HFFc6 (cell line): ENCODE results near the gene SLC7A14. TPM values are rescaled to one million over a fixed set of nuclear protein-coding genes. Genes with fewer than 3 reads are reported as not detected.
A peak's percentile ranks its signal among the peaks of the same experiment; 100 is the strongest.

Source experiments
- DNase-seq: peaks from one replicate; pipeline ENCODE4 v3.0.0-alpha.2; 2018
- H3K27ac Mint-ChIP-seq: 2 replicates; pipeline ENCODE4 v1.8.0; 2020; ENCODE audit warnings: mild to moderate bottlenecking, mixed read lengths
- H3K27me3 Mint-ChIP-seq: 2 replicates; pipeline ENCODE4 v1.8.0; 2021; ENCODE audit warnings: mild to moderate bottlenecking, moderate library complexity, mixed read lengths; ENCODE audit not compliant: insufficient read depth
- H3K36me3 Mint-ChIP-seq: 2 replicates; pipeline ENCODE4 v1.8.0; 2021; ENCODE audit warnings: low read depth, mixed read lengths
- H3K4me1 Mint-ChIP-seq: 2 replicates; pipeline ENCODE4 v1.8.0; 2020; ENCODE audit warnings: low read depth, mixed read lengths
- H3K4me3 Mint-ChIP-seq: 2 replicates; pipeline ENCODE4 v1.8.0; 2020; ENCODE audit warnings: mild to moderate bottlenecking, moderate library complexity, mixed read lengths
- H3K9me3 Mint-ChIP-seq: 2 replicates; pipeline ENCODE4 v1.8.0; 2020; ENCODE audit warnings: mild to moderate bottlenecking, mixed read lengths
- total RNA-seq, 6 experiments: library from RNA; stranded (reverse); fragmentation: NEBNext Ultra II Directional; extraction: Animal tissue kit (Norgen Biotek cat#: 25700); gene quantifications; 2 replicates in 1 of 6; 3 replicates in 5 of 6; pipeline ENCODE4 v1.2.3, GENCODE V29; 2021
- TF ChIP-seq, protein P1 (sequence below): fragments of 200-600 bp; sonication (generic); IDR thresholded peaks from 2 replicates; pipeline ENCODE4 v1.5.0; 2021; ENCODE audit warnings: antibody characterized with exemption, mild to moderate bottlenecking

SLC7A14 gene
- total RNA-seq, 6 experiments from 2014 or later = 0.14 to 0.53 (median 0.39) TPM

DNA sequence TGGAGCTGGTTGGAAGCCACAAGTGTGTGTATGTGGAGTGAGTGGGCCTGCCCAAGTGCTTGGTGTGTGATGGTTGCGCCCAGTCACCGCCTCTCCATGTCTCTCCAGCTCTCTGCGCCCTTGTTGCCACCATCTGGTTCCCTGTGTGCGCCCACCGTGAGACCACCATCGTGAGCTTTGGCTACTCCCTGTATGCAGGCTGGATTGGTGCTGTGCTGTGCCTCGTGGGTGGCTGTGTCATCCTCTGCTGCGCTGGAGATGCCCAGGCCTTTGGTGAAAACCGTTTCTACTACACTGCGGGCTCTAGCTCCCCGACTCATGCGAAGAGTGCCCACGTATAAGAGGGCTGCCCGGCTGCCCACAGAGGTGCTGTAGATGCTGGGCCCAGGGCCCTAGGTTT is 153.5 kb downstream of the SLC7A14 start:
- Mint-ChIP-seq H3K9me3 (no peaks in the 10 kb centered on the region), H3K27ac (no peak overlapping the region), H3K4me3 (no peak overlapping the region), H3K27me3 (no peaks in the 10 kb centered on the region; the same call in 1 of the 2 replicates), H3K4me1 (peaks cover 19% of the 10 kb centered on the region), H3K36me3 (peaks cover 8% of the 10 kb centered on the region; the same call in 1 of the 2 replicates)
- no peak for DNase-seq
- TF ChIP-seq, protein P1, sequence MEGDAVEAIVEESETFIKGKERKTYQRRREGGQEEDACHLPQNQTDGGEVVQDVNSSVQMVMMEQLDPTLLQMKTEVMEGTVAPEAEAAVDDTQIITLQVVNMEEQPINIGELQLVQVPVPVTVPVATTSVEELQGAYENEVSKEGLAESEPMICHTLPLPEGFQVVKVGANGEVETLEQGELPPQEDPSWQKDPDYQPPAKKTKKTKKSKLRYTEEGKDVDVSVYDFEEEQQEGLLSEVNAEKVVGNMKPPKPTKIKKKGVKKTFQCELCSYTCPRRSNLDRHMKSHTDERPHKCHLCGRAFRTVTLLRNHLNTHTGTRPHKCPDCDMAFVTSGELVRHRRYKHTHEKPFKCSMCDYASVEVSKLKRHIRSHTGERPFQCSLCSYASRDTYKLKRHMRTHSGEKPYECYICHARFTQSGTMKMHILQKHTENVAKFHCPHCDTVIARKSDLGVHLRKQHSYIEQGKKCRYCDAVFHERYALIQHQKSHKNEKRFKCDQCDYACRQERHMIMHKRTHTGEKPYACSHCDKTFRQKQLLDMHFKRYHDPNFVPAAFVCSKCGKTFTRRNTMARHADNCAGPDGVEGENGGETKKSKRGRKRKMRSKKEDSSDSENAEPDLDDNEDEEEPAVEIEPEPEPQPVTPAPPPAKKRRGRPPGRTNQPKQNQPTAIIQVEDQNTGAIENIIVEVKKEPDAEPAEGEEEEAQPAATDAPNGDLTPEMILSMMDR = no peak

DNA sequence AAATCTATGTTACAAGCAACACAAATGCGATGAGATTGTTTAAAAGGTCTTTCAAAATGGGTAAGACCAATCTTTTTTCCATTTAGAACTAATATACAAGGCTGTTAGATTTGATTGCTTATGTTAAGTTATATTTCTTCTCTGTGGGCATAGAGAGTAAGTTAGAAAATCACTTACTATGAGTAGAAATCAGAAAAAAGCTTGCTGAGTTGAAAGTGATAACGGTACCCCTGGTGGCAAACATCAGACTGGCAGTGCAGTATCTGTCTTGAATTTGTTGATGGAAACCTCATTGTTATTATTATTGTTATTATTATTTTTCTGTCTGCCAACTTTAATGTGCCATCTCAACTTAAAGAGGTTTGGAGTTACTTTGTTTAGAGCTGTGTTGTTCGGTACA is 154.8 kb downstream of the SLC7A14 start:
- DNase-seq = no peak
- H3K36me3 Mint-ChIP-seq = peaks cover 8% of the 10 kb centered on the region; the same call in 1 of the 2 replicates
- H3K4me1 Mint-ChIP-seq = peaks cover 23% of the 10 kb centered on the region
- H3K4me3 Mint-ChIP-seq = no peak overlapping the region
- H3K27me3 Mint-ChIP-seq = no peaks in the 10 kb centered on the region; the same call in 1 of the 2 replicates
- TF ChIP-seq, protein P1 = peak; percentile 52
- no peak overlapping the region for H3K27ac Mint-ChIP-seq
- H3K9me3 Mint-ChIP-seq = no peaks in the 10 kb centered on the region

DNA sequence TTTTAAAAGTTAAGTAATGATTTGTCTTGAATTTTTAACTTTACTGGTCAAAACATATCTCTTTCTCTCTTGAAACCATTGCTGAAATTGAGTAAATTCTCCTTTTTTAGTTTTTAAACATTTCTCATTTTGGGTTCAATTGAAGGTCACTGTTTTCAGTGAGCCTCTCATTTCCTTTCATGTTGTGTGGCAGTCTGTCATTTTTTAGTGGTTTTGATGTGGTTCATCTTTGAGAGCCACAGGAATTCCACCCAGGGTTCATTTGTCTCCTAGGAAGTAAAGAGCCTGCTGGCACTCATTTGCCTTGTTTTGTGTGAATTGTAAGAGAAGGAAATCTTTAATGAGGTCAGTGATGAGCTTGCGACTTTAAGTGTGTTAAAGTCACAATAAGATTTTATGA is 156.8 kb downstream of the SLC7A14 start:
- Mint-ChIP-seq H3K4me3 (no peak overlapping the region), H3K27ac (no peak overlapping the region), H3K36me3 (peaks cover 8% of the 10 kb centered on the region; the same call in 1 of the 2 replicates), H3K9me3 (no peaks in the 10 kb centered on the region), H3K27me3 (peaks cover 5% of the 10 kb centered on the region; the same call in 1 of the 2 replicates), H3K4me1 (peaks cover 24% of the 10 kb centered on the region)
- TF ChIP-seq, protein P1 = no peak
- DNase-seq = peak; percentile 6

DNA sequence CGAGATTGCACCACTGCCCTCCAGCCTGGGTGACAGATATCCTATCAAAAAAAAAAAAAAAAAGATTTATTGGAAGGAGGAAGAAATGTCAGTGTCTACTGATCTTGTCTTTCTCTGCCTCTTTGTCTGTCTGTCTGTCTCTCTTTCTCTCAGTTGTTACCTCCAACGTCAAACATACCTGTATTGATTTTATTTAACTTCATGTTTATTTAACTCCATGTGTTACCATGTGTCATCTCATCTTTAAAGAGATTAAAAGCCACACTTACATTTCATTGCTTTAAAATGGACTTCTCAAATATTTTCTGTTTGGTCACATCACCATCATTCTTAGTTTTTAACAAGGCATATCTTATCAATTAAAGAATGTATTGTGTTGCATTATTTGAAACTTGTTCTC is 157.8 kb downstream of the SLC7A14 start:
- TF ChIP-seq, protein P1 = no peak
- Mint-ChIP-seq H3K27me3 (peaks cover 6% of the 10 kb centered on the region; the same call in 1 of the 2 replicates), H3K9me3 (no peaks in the 10 kb centered on the region), H3K4me3 (no peak overlapping the region), H3K36me3 (peaks cover 12% of the 10 kb centered on the region; the same call in 1 of the 2 replicates), H3K27ac (no peak overlapping the region), H3K4me1 (peaks cover 24% of the 10 kb centered on the region)
- DNase-seq = no peak

DNA sequence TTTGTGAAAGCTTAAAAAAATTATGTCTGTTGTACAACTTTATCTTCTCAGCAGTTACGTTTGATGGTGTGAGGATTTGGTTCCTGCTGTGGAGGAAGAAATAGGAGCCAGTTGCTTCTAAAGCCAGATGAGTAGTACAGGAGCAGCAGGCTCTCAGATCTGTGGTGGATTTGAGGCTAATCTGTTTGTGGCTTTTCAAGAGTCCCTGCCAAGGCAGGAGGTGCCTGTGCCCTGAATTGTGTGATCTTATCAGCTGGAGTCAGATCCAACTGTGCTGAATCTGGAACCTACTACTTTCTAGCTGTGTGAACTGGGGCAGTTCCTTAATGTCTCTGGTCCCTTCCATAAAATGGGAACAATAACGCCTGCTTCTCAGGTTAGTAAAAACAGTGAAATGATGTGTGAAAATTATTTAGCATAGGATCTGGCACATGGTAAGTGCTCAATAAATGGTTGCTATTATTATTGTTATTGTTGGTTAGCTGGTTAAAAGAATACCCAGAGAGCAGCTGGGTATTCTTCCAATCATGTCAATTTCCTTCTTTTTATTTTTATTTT is 159.6 kb downstream of the SLC7A14 start:
- Mint-ChIP-seq H3K4me1 (peaks cover 32% of the 10 kb centered on the region), H3K36me3 (peaks cover 12% of the 10 kb centered on the region; the same call in 1 of the 2 replicates), H3K9me3 (no peaks in the 10 kb centered on the region), H3K27ac (no peak overlapping the region), H3K27me3 (peaks cover 7% of the 10 kb centered on the region; the same call in 1 of the 2 replicates), H3K4me3 (no peak overlapping the region)
- peak; percentile 2 for DNase-seq
- TF ChIP-seq, protein P1 = no peak
